HL-60 (cell line): ENCODE data around the gene ATP10A.

Source experiments
- DNase-seq, 2 experiments: peaks; one replicate each; pipeline ENCODE4 v3.0.0-alpha.2; 2010 to 2020; ENCODE audit warnings: low read depth in 1 of 2, low spot score in 1 of 2
- H3K27ac ChIP-seq: fragments of 250-450 bp; sonication (Bioruptor Pico); replicated peaks from 2 replicates; pipeline ENCODE4 v1.5.1; 2020; ENCODE audit warnings: mild to moderate bottlenecking, moderate library complexity
- H3K27me3 ChIP-seq: fragments of 250-450 bp; sonication (Bioruptor Pico); 2 replicates; pipeline ENCODE4 v1.5.1; 2021; ENCODE audit warnings: mild to moderate bottlenecking, moderate library complexity; ENCODE audit not compliant: insufficient read depth, poor library complexity, severe bottlenecking
- H3K4me3 ChIP-seq: replicated peaks from 2 replicates; pipeline ENCODE4 v1.5.1; 2011; ENCODE audit warnings: mild to moderate bottlenecking, control low read depth, low read length; ENCODE audit not compliant: insufficient read depth
- GABPA ChIP-seq: IDR thresholded peaks from 2 replicates; pipeline ENCODE4 v1.6.1; 2012; ENCODE audit warnings: low read depth
- POLR2AphosphoS5 ChIP-seq: IDR thresholded peaks from 2 replicates; pipeline ENCODE4 v1.6.1; 2012; ENCODE audit warnings: low read depth
- REST ChIP-seq: IDR thresholded peaks from 2 replicates; pipeline ENCODE4 v1.6.1; 2012; ENCODE audit warnings: low read depth; ENCODE audit not compliant: insufficient replicate concordance
- SPI1 ChIP-seq: IDR thresholded peaks from 2 replicates; pipeline ENCODE4 v1.6.1; 2012; ENCODE audit warnings: low read depth, mild to moderate bottlenecking, borderline replicate concordance
- TF ChIP-seq, protein P1 (sequence below): IDR thresholded peaks from one replicate; pipeline ENCODE4 v1.5.1; 2011; ENCODE audit warnings: low read length, control low read depth, inconsistent platforms; ENCODE audit not compliant: insufficient read depth

Gene ATP10A

GRCh38 chr15:25727867-25728600, 135.1 kb downstream of the ATP10A start:
- TF ChIP-seq POLR2AphosphoS5, result no peak
- TF ChIP-seq, protein P1, sequence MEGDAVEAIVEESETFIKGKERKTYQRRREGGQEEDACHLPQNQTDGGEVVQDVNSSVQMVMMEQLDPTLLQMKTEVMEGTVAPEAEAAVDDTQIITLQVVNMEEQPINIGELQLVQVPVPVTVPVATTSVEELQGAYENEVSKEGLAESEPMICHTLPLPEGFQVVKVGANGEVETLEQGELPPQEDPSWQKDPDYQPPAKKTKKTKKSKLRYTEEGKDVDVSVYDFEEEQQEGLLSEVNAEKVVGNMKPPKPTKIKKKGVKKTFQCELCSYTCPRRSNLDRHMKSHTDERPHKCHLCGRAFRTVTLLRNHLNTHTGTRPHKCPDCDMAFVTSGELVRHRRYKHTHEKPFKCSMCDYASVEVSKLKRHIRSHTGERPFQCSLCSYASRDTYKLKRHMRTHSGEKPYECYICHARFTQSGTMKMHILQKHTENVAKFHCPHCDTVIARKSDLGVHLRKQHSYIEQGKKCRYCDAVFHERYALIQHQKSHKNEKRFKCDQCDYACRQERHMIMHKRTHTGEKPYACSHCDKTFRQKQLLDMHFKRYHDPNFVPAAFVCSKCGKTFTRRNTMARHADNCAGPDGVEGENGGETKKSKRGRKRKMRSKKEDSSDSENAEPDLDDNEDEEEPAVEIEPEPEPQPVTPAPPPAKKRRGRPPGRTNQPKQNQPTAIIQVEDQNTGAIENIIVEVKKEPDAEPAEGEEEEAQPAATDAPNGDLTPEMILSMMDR, result no peak
- TF ChIP-seq SPI1, result no peak
- TF ChIP-seq GABPA, result no peak
- TF ChIP-seq REST, result no peak
- no peak for DNase-seq
- Histone ChIP-seq H3K27ac (no peak overlapping the region), H3K4me3 (no peak overlapping the region), H3K27me3 (no peaks in the 10 kb centered on the region)

DNA sequence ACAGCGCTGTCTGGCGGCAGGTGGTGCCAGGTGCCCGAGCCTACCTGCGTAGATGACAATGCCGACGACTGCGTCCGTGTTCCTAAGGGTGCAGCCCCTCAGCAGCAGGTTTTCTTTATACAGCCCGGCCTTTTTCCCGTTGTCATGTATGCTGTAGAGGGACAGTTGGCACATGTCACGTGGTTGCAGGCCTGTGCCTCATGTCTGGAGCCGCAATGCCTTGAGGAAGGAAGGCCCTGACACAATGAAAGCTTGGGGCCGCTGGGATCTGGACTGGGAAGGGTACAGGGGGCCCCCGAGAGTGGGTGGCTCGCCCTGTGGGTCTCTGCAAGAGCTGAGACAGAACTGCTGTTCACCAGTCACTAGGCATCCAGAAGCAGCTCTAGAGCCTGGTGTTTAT, 136.0 kb downstream of the ATP10A start:
- H3K27ac ChIP-seq, result no peak overlapping the region
- TF ChIP-seq REST (no peak), GABPA (no peak), SPI1 (no peak), POLR2AphosphoS5 (no peak)
- TF ChIP-seq, protein P1, result no peak
- no peaks in the 10 kb centered on the region for H3K27me3 ChIP-seq
- no peak overlapping the region for H3K4me3 ChIP-seq
- DNase-seq, result no peak

DNA sequence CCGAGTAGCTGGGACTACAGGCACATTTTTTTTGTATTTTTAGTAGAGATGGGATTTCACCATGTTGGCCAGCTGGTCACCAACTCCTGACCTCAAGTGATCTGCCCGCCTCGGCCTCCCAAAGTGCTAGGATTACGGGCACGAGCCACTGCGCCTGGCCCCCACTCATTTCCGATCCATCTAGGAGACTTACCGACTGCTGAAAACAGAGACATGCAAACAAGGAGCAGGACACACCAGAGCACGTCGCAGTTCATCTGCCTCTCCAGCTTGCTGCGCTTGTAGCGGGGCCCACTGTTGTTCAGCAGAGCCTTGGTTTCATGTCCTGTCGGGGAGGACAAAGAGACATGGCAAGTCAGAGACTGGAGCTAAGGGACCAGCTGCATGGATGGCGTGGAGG, 137.4 kb downstream of the ATP10A start:
- Histone ChIP-seq H3K27ac (no peak overlapping the region), H3K4me3 (no peak overlapping the region), H3K27me3 (no peaks in the 10 kb centered on the region)
- TF ChIP-seq POLR2AphosphoS5 (no peak), GABPA (no peak), REST (no peak), SPI1 (no peak)
- TF ChIP-seq, protein P1, result no peak
- no peak for DNase-seq
